ENCODE results near the gene SHE.

DNA sequence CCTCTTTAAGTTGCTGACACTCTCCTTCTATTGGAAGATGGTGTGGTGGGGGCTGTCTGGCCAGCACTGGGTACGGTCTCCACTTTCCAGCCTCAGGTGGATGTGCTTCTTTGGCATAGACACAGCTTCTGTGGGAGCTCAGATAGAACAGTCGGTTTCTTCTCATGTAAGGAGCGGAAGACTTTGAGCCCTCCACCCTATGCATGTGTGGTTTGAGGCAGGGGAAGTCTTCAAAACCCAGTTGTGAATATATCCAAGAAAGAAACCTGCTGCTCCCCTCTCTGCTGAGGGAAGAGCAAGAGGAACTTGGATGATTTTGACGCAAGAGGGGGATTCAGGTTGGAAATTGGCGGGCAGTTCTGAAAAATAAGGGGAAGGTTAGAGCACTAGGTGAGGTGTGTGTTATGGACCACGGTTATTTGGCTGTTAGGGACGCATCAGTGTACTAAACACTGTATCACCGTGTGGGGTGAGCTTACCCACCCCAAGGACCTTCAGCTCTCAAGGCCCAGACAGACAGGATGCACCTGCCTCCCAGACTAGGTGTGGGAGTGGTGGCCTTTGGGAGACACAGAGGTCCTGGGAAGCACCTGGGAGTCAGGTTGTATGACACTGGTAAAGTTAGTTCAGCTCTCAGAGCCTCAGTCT is 60.8 kb downstream of the SHE start:
- TF ChIP-seq, protein P1, sequence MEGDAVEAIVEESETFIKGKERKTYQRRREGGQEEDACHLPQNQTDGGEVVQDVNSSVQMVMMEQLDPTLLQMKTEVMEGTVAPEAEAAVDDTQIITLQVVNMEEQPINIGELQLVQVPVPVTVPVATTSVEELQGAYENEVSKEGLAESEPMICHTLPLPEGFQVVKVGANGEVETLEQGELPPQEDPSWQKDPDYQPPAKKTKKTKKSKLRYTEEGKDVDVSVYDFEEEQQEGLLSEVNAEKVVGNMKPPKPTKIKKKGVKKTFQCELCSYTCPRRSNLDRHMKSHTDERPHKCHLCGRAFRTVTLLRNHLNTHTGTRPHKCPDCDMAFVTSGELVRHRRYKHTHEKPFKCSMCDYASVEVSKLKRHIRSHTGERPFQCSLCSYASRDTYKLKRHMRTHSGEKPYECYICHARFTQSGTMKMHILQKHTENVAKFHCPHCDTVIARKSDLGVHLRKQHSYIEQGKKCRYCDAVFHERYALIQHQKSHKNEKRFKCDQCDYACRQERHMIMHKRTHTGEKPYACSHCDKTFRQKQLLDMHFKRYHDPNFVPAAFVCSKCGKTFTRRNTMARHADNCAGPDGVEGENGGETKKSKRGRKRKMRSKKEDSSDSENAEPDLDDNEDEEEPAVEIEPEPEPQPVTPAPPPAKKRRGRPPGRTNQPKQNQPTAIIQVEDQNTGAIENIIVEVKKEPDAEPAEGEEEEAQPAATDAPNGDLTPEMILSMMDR (IDR thresholded peaks at IDR 0.05) = no peak
- TF ChIP-seq POLR2AphosphoS5 (IDR thresholded peaks at IDR 0.05) (no peak), POLR2A (IDR thresholded peaks at IDR 0.05) (no peak)
